Fibroblast of the aortic adventitia (primary cell): ENCODE measurements around the gene SPEM2. TPM values are rescaled to one million over a fixed set of nuclear protein-coding genes. Genes with fewer than 3 reads are reported as not detected.

ENCODE experiments used
- DNase-seq: peaks from one replicate; pipeline ENCODE4 v3.0.0-alpha.2; 2010; ENCODE audit warnings: low read depth
- H3K4me3 ChIP-seq: 2 replicates; pipeline ENCODE4 v1.5.1; 2011; ENCODE audit warnings: low read depth, mild to moderate bottlenecking, control low read depth, low read length, moderate library complexity
- CTCF ChIP-seq: IDR thresholded peaks from 2 replicates; pipeline ENCODE4 v1.5.1; 2011; ENCODE audit warnings: mild to moderate bottlenecking, low read length, control low read depth, inconsistent platforms; ENCODE audit not compliant: insufficient read depth
- total RNA-seq: library from RNA; depleted of rRNA; stranded (reverse); fragments of >200 nt; gene quantifications from 2 replicates; pipeline ENCODE4 v1.2.3, GENCODE V29; 2012; ENCODE audit warnings: low replicate concordance

SPEM2 gene
- total RNA-seq, 1 donor, result not detected

- DNase-seq, result no peak
- TF ChIP-seq CTCF, result no peak
- no peak overlapping the region for H3K4me3 ChIP-seq
These were observed 4.2 kb upstream of the SPEM2 start for GRCh38 chr17:7421186-7421585.

- TF ChIP-seq CTCF, result no peak
- H3K4me3 ChIP-seq, result no peak overlapping the region
- no peak for DNase-seq
These were observed 1.7 kb upstream of the SPEM2 start for GRCh38 chr17:7423679-7424078.

- H3K4me3 ChIP-seq, result no peak overlapping the region
- TF ChIP-seq CTCF, result no peak
- no peak for DNase-seq
These were observed 340 bp downstream of the SPEM2 start for GRCh38 chr17:7425756-7426155.

GRCh38 chr17:7426203-7426863, 917 bp downstream of the SPEM2 start:
- TF ChIP-seq CTCF, result no peak
- DNase-seq, result no peak
- no peak overlapping the region for H3K4me3 ChIP-seq

- H3K4me3 ChIP-seq, result no peak overlapping the region
- DNase-seq, result no peak
- no peak for TF ChIP-seq CTCF
These were observed 1.6 kb downstream of the SPEM2 start for GRCh38 chr17:7426896-7427489.

GRCh38 chr17:7427549-7427948, 2.1 kb downstream of the SPEM2 start:
- no peak for DNase-seq
- TF ChIP-seq CTCF, result no peak
- no peak overlapping the region for H3K4me3 ChIP-seq
